Inferior parietal cortex (tissue), 1 donor: ENCODE results near the gene RAP1GAP.

ENCODE experiments used
- DNase-seq: peaks from one replicate; pipeline ENCODE4 v3.0.0-alpha.2; 2016; ENCODE audit errors: extremely low spot score

Gene RAP1GAP

GRCh38 chr1:21610027-21610426 is 59.1 kb downstream of the RAP1GAP start:
- no peak for DNase-seq

DNA sequence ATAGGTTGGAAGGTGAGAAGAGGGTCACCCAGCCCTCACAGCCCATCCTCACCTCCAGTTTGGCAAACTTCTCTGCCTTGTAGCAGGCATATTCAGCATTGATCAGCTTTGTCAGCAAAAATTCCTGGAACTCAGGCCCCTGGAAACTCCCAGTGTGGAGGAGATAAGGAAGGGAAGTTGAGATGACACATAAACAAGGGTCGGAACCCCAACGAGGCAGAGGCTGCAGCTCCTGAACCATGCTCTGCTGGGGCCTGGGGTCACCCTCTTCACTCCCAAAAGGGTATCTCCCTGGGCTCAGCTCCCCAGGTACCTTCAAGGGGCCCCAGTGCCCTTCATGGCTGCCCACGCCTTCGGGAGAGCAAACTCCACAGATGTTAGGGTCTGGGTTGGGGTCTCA is 60.4 kb downstream of the RAP1GAP start:
- DNase-seq: no peak

DNA sequence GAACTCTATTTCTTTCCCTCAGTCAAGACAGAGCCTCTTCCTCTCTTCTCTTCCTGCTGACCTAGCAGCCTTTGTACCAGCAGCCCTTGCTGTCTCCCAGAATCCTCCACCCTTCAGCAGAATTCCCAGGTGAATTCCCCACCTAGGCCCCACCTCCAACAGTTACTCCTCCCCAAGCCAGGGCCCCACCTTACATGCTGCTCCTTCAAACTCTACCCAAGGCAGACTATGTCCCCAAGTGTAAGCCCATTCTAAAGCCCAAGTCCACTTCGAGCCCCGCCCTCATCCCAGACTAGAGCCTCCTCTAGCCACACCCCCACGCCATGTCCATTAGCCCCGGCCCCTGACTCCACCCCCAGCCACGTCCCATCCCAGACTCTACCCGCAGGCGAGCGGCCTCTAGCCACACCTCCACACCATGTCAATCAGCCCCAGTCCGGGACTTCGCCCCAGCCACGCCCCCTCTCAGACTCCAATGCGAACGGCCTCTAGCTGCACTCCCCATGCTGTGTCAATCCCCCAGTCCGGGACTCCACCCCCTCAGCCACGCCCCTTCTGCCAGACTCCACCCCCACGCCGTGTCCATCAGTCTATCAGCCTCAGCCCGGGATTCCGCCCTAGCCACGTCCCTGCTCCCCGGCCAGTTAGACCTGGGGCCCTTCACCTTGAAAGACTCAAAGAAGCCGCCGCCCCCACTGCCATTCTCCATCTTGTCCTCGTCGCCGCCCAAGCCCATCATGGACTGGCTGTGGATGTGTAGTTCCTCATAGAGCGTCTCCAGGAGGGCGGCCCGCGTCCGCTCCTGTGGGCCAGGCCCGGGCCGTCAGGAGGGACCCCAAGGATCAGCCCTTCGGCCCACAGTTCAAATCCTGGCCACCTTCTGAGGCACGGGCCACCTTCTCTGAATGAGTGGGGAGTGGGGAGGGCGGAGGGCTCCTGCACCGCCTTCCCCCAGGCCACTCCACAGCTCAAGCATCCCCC is 61.3 kb downstream of the RAP1GAP start:
- peak; percentile 56 for DNase-seq

DNA sequence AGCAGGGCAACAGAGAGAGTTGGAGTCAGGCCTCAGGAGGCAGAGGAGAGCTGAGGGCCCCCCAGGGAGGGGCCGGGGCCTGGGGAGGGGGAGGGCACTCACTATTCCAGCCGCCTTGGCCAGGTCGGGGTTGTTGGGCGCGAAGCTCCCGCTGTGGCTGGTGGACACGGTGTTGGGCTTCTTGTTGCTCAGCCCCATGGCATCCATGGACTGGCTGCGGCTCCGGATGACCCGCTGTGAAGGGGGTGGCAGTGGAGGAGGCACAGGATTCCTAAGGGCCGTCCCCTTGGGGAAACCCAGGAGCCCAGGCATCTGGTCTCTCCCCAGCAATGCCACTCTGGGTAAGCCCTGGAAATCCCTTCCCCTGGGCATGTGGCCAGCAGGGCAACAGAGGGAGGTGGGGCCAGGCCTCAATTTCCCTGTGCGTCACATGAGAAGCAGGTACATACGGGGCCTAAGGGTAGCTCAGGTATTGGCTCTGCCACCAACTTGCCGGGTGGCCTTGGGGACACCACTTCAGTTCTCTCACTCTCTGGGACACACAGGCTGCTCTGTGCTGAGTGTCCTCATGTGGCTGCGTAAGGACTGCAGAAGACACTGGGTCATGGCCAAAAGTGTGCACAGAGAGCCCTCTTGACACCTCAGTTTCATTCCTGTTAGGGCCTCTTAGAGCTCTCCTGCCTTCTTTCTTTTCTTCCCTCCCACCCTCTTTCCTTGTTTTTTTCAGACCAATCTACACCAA is 63.0 kb downstream of the RAP1GAP start:
- no peak for DNase-seq

DNA sequence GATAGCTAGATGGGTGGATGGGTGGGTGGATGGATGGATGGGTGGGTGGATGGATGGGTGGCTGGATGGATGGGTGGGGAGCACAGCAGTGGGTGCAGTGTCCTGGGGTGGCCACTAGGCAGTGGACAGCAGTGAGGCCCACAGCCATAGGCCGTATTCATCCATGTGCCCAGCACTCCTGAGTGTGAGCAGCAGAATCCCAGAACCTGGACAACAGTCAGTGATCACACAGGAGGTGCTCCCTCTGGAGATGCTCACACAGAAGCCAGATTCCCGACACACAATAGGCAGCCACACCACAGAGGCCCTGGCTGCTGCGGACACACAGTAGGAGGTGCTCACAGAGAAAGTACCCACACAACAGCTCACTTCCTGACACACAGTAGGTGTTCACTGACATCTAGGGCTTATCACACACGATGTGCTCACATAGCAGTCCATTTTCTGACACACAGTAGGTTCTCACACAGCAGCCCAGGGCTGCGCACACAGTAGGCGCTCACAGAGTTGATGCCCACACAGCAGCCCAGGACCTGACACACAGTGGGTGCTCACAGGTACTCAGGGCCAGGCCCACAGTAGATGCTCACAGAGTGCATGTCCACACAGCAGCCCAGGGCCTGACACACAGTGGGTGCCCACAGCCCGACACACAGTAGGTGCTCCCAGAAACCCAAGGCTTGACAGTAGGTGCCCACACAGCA is 64.0 kb downstream of the RAP1GAP start:
- no peak for DNase-seq

DNA sequence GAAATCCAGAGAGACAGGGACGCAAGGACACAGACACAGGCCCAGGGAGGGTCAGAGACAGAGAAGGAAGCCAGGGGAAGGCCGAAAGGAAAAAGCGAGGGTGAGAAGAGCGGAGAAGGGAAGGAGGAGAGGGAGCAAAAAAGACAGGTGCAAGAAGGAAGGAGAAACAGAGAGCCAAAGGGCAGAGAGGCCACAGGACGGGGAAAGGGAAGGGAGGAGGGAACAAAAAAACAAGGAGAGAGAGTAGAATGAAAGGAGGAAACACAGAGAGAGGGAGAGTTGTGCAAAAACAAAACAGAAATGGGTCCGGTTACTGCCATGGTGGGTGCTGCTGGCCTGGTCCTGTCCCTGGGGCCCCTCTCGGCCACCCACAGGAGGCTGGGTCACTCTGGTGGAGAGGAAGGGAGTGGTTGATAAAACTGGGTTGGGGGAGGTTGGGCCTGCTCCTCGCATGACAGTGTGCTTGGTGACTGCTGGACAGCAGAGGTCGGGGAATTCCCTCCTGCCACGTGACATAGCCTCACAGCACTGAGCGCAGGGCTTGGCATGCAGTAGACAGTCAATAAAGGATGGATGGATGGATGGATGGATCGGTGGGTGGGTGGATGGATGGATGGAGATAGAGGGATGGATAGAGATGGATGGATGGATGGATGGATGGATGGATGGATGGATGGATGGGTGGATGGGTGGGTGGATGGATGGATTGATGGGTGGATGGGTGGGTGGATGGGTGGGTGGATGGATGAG is 64.8 kb downstream of the RAP1GAP start:
- no peak for DNase-seq

DNA sequence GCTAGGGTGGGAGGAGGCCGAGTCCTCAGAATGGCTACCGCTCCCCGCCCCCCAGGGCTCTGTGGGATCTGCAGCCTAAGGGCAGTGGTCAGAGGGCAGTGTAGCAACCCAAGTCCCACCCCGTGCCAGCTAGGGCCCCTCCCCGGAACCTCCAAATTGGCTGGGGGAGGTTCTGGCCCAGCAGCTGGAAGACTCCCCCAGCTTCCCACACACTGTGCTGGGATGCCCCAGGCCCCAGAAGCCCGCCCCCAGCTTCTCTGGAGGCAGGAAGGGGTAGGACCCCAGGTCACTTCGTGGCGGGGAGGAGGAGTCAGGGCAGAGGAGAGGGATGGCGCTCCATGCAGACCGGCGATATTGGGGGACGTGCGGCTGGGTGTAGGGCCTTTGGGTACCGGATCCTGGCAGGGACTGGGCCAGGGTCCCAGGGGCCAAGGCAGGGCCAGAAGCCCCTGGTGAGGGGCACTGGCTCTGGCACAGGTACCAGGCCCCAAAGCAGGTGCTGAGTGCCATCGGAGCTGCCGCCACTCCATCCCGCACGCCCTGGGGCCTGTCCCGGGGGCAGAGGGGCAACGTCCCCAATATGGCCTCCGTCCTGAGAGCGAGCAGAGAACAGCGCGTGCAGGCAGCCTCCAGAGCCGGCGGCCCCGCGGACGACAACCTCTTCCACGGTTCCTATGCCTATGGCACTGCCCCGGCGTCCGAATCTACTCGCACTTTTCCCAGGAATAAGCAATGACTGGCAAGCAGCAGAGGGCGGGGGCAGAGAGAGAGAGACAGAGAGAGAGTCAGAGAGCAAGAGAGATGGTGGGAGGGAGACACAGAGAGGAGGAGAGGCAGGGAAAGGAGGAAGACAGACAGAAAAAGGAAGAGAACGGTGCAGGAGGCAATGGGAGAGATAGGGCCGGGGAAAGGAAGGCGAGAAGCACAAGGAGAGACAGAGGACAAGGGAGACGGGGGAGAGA is 65.7 kb downstream of the RAP1GAP start:
- no peak for DNase-seq

- DNase-seq: no peak
Measured at GRCh38 chr1:21601278-21602048, 67.7 kb downstream of the RAP1GAP start.

DNA sequence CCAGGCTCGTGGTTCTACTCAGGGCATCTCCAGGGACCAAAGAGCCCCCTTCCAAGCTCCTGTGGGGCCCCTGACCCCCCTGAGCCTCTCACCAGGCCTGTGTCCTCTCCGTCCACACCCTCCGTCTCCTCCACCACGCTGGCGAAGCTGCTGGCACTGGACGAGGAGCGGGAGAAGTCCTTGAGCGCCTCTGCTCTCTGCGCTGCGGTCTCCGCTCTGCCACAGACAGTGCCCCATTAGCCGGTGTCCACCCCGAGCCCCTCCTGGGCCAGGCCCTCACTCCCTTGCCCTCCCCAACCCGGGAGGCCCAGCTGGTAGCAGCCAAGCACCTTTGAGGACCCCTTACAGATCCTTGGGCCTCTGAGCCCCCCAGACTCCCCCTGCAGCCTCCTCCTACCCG is 69.8 kb downstream of the RAP1GAP start:
- DNase-seq: no peak

DNA sequence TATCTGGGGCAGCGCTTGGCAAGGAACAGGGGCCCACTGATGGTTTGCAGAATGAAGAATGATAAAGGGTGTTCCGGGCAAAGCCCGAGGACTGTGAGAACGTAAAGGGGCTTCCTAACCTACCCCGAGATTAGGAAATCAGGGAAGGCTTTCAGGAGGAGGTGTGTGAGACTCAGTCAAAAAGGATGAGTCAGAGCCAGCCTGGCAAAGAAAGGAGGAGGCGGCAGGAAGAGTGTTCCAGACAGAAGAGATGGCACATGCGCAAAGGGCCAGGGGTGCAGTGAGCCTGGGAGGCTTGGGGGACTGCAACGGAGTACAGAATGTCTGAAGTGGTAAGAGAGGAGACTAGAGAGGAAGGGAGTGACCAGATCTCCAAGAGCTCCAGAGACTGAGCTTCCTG is 70.3 kb downstream of the RAP1GAP start:
- no peak for DNase-seq

DNA sequence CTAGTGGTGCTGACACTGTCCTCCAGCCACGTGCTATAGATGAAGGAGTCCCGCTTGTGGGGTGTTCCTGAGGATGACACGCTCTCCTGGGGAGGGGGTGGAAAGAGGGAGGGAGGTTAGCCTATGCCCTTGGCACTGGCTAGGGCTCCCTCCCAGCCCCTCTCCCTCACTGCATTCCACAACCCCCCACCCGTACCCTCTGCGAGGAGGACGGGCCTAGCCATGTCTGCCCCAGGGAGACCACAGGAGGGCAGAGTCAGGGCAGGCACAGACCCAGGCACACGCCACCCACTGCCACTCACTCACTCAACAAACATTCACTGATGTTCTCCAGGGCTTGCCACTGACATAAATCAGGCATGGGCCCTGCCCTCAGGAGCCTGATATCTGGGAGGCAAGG is 70.7 kb downstream of the RAP1GAP start:
- DNase-seq: no peak

DNA sequence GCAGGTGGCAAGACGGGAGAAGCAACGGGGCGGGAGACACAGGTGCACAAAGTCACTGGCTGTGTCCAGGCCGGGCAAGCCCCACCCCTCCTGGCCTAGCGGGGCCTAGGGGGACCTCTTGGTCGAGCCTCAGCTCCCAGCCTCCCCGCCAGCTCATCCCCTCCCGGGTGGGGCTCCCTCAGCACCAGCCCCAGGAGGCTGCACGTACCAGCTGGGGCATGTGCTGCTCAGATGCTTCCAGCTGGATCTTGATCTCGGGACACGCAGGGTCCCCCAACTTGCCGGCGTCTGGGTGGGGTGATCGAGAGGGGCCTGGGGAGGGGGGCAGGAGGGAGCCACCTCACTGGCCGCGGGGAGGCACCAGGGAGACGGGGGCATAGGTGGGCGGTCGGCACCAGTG is 71.4 kb downstream of the RAP1GAP start:
- DNase-seq: no peak

DNA sequence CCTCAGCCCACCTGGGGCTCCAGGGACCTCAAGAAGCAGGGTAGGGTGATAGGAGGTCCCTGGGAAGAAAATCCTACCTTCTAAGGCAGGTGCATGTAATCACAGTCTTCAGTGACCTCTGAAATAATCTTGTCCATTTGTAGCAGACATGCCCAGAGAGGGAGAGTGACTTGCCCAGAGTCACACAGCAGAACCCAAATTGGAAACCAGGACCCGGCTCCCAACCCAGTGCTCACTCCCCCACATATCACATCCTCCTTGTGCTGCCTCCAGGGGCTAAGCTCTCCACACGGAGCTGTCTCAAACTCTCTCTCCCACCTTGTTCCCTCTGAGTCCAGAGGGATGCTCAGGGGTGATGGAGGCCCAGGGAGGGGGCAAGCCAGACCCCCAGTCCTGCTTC is 72.5 kb downstream of the RAP1GAP start:
- no peak for DNase-seq

- no peak for DNase-seq
Measured at GRCh38 chr1:21596174-21596573, 73.0 kb downstream of the RAP1GAP start.

DNA sequence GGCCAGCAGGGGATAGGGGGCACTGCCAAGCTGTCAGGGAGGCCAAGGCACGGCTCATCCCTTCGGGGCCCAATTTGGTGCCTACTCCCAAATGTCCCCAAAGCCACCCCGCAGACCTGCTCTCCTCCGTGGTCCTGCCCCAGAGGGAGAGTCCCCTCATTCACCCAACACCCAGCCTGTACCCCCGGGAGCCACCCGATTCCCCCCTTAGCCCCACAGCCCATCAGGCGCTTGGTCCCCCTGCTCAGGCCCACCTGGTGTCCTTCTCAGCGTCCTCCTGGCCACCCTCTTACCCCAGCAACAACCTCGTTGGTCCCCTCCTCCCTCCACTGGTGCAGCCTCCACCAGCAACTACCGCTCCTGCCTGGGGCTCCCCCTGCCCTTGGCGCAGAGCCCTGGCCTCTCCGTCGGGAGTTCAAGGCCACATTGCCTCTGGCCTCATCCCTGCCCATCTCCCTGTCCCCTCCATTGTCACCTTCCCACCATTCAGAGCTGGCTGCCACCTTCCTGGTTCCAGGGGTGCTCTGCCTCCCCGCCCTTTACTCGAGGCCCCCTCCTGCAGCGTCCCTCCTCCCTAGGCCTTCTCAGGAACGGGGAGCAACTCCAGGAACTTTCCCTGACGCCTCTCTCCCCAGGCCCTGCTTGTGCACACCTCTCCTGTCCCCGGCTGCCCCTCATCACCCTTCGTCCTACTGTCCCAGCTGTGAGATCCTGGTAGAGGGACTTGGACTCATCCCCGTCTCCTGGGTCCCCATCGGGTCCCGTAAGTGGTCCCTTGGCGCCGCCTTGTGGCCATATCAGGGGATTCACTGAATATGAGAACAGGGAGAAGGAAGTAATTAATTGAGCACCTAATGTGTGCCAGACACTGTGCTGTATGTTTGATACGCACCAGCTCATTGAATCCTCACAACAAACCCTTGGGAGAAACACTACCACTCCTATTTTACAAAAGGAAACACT is 73.9 kb downstream of the RAP1GAP start:
- DNase-seq: peak; percentile 62

DNA sequence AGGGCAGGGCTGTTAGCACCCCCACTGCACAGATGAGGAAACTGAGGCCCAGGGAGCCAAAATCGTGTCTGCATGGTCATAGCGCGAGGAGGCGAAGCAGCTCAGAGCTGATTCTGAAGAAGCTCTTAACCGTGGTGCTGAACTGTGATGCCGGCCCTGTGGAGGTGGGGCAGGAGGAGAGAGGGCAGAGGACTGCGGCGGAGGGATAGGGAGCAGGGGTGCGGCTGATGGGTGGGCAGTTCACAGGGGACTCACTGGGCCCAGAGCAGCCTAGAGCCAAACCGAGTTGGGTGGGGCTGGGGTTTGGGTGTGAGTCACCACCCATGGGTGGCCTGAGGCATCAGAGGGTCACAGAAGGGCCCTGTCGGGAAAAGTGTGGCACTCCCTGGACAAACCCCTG is 74.7 kb downstream of the RAP1GAP start:
- no peak for DNase-seq

- DNase-seq: no peak
Measured at GRCh38 chr1:21593231-21593630, 75.9 kb downstream of the RAP1GAP start.

- no peak for DNase-seq
Measured at GRCh38 chr1:21592086-21592865, 76.9 kb downstream of the RAP1GAP start.
